ENCODE measurements around the gene MSLN.

DNA sequence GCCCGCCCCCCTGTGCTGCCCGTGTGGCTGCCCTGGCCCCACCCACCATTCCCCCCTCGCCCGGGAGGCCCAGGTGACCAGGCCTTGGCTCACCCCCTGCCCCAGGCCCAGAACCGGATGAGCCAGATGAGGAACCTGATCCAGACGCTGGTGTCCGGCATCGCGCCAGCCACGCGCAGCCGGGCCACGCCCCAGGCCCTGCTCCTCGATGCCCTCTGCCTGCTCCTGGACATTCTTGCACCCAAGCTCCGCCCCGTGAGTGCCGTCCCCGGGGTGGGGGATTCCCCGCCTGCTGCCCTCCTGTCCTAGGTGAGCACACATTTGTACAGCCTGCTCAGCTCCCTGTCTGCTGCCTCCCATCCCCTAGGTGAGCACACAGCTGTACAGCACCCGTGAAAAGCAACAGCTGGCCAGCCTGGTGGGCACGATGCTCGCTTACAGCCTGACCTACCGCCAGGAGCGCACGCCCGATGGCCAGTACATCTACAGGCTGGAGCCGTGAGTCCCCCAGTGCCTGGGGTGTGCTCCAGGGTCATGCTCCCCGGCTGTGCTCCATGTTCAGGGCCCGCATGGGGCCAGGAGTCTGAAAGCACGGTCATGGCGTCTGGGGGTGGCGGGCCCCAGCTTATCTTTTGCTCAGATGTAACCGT, 35.2 kb downstream of the MSLN start:
- TF ChIP-seq, protein P1, sequence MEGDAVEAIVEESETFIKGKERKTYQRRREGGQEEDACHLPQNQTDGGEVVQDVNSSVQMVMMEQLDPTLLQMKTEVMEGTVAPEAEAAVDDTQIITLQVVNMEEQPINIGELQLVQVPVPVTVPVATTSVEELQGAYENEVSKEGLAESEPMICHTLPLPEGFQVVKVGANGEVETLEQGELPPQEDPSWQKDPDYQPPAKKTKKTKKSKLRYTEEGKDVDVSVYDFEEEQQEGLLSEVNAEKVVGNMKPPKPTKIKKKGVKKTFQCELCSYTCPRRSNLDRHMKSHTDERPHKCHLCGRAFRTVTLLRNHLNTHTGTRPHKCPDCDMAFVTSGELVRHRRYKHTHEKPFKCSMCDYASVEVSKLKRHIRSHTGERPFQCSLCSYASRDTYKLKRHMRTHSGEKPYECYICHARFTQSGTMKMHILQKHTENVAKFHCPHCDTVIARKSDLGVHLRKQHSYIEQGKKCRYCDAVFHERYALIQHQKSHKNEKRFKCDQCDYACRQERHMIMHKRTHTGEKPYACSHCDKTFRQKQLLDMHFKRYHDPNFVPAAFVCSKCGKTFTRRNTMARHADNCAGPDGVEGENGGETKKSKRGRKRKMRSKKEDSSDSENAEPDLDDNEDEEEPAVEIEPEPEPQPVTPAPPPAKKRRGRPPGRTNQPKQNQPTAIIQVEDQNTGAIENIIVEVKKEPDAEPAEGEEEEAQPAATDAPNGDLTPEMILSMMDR (IDR thresholded peaks at IDR 0.05; ENCODE audit: low read length), result no peak
- TF ChIP-seq EZH2 (IDR thresholded peaks at IDR 0.05; ENCODE audit: borderline replicate concordance, low read length), result no peak

All from OCI-LY1 (cell line).